Upper lobe of left lung (tissue), 6 donors: Measurements from ENCODE around the gene ZNF787. TPM values are rescaled to one million over a fixed set of nuclear protein-coding genes. Genes with fewer than 3 reads are reported as not detected.
A peak's percentile ranks its signal among the peaks of the same experiment; 100 is the strongest.

Experiments used
- ATAC-seq, 2 donors: fragments of 200-7000 bp; cut with Tn5 transposase; one replicate each; pipeline ENCODE4 v1.9.1; 2022; ENCODE audit warnings: mild to moderate bottlenecking in 2 of 2, moderate library complexity in 2 of 2; ENCODE audit not compliant: low FRiP score in 2 of 2
- DNase-seq, 2 donors: peaks; one replicate each; pipeline ENCODE4 v3.0.0-alpha.2; 2019 to 2020
- H3K27ac ChIP-seq, 4 donors: fragments of 200-600 bp; sonication (generic); one replicate each; pipeline ENCODE4 v1.5.1; 2016 to 2019
- H3K27me3 ChIP-seq, 4 donors: fragments of 200-600 bp; sonication (generic); one replicate each; pipeline ENCODE4 v1.5.1; 2017 to 2019
- H3K36me3 ChIP-seq, 4 donors: fragments of 200-600 bp; sonication (generic); one replicate each; pipeline ENCODE4 v1.5.1; 2016 to 2019
- H3K4me1 ChIP-seq, 4 donors: fragments of 200-600 bp; sonication (generic); one replicate each; pipeline ENCODE4 v1.5.1; 2018 to 2019
- H3K4me3 ChIP-seq, 4 donors: fragments of 200-600 bp; sonication (generic); one replicate each; pipeline ENCODE4 v1.5.1; 2017 to 2019; ENCODE audit warnings: mild to moderate bottlenecking in 2 of 4, moderate library complexity in 1 of 4
- H3K9me3 ChIP-seq, 4 donors: fragments of 200-600 bp; sonication (generic); one replicate each; pipeline ENCODE4 v1.5.1; 2018 to 2019
- CTCF ChIP-seq, 6 experiments: fragments of 450-650 bp in 4 of 6; fragments of 200-600 bp in 2 of 6; sonication (generic) in 2 of 6; IDR thresholded peaks; one replicate each; pipeline ENCODE4 v1.5.1; 2016 to 2019; ENCODE audit warnings: antibody characterized with exemption in 6 of 6
- EP300 ChIP-seq, 4 donors: sonication (generic); formaldehyde crosslinking; IDR thresholded peaks; one replicate each; pipeline ENCODE4 v1.5.1; 2017; ENCODE audit warnings: antibody characterized with exemption in 4 of 4, control low read depth in 2 of 4
- POLR2A ChIP-seq, 4 donors: fragments of 450-650 bp; IDR thresholded peaks; one replicate each; pipeline ENCODE4 v1.5.1; 2016 to 2017; ENCODE audit warnings: antibody characterized with exemption in 4 of 4, mild to moderate bottlenecking in 2 of 4
- POLR2AphosphoS5 ChIP-seq, 2 donors: sonication (generic); formaldehyde crosslinking; IDR thresholded peaks; one replicate each; pipeline ENCODE4 v1.5.1; 2017; ENCODE audit warnings: antibody characterized with exemption in 2 of 2
- WGBS, 2 donors: methylation state at CpG; one replicate each; pipeline ENCODE4 v1.1.5; 2017 to 2018; 5-methylcytosine and 5-hydroxymethylcytosine counted together
- total RNA-seq, 6 donors: library from RNA; depleted of rRNA in 4 of 6; stranded (reverse); fragments of >200 nt in 4 of 6; gene quantifications; one replicate each; pipeline versions ENCODE4 v1.1.0 to v1.2.1, GENCODE V29; 2016 to 2021
- donor health status: DM: no; HTN: no; CAD: no; lungs with moderate emphysema.
- donor health status: DM: no; HTN: yes; CAD: no; lungs with severe emphysema.

Gene ZNF787
- total RNA-seq, 6 donors from 2014 or later, result 20.5 to 45.4 (median 35.8) TPM

- Histone ChIP-seq H3K36me3 (peaks cover 0 to 56% (median 27%) of the 10 kb centered on the region in 4 donors), H3K27me3 (no peaks in the 10 kb centered on the region), H3K4me1 (peaks cover 7 to 15% (median 11%) of the 10 kb centered on the region in 4 donors), H3K4me3 (no peak overlapping the region), H3K27ac (peak overlapping the region in 3 of 4 donors; percentile 82 to 89 (median 83)), H3K9me3 (no peaks in the 10 kb centered on the region)
- no peak for ATAC-seq
- DNase-seq, result peak in 1 of 2 donors; percentile 56
- TF ChIP-seq POLR2A (IDR thresholded peaks at IDR 0.05), result no peak
- TF ChIP-seq EP300 (IDR thresholded peaks at IDR 0.05), result no peak
- TF ChIP-seq POLR2AphosphoS5 (IDR thresholded peaks at IDR 0.05), result no peak
- no peak for TF ChIP-seq CTCF (IDR thresholded peaks at IDR 0.05)
- 91 to 94% methylated on average over 13 of the region's 16 CpGs for WGBS, 2 donors
Observed at GRCh38 chr19:56158170-56158757, 37.2 kb upstream of the ZNF787 start.

- H3K36me3 ChIP-seq, result peaks cover 0 to 55% (median 27%) of the 10 kb centered on the region in 4 donors
- ATAC-seq (no peak), DNase-seq (peak in 1 of 2 donors; percentile 57)
- TF ChIP-seq POLR2AphosphoS5 (IDR thresholded peaks at IDR 0.05) (no peak), CTCF (IDR thresholded peaks at IDR 0.05) (no peak), POLR2A (IDR thresholded peaks at IDR 0.05) (no peak), EP300 (IDR thresholded peaks at IDR 0.05) (no peak)
- no peak overlapping the region for H3K4me3 ChIP-seq
- H3K27me3 ChIP-seq, result no peaks in the 10 kb centered on the region
- WGBS, 2 donors, result 61 to 87% methylated on average over 7 to 11 of the region's 11 CpGs
- H3K4me1 ChIP-seq, result peaks cover 14 to 18% (median 17%) of the 10 kb centered on the region in 4 donors
- H3K27ac ChIP-seq, result peak overlapping the region; percentile 66 to 89 (median 82)
- H3K9me3 ChIP-seq, result no peaks in the 10 kb centered on the region
Observed at GRCh38 chr19:56156768-56157167, 35.7 kb upstream of the ZNF787 start.

- Histone ChIP-seq H3K9me3 (no peaks in the 10 kb centered on the region), H3K27me3 (no peaks in the 10 kb centered on the region), H3K36me3 (peaks cover 0 to 41% (median 18%) of the 10 kb centered on the region in 4 donors), H3K27ac (peak overlapping the region in 3 of 4 donors; percentile 10 to 83 (median 82)), H3K4me3 (no peak overlapping the region), H3K4me1 (peaks cover 15 to 18% (median 18%) of the 10 kb centered on the region in 4 donors)
- TF ChIP-seq CTCF (IDR thresholded peaks at IDR 0.05) (peak; percentile 29 to 62 (median 35)), EP300 (IDR thresholded peaks at IDR 0.05) (no peak)
- ATAC-seq (peak; percentile 35 to 39), DNase-seq (peak in 1 of 2 donors; percentile 54)
- WGBS, 2 donors, result 62 to 75% methylated on average over 10 to 17 of the region's 17 CpGs
Observed at GRCh38 chr19:56155124-56155687, 34.1 kb upstream of the ZNF787 start.

- Histone ChIP-seq H3K4me3 (no peak overlapping the region), H3K27me3 (no peaks in the 10 kb centered on the region), H3K9me3 (no peaks in the 10 kb centered on the region), H3K4me1 (peaks cover 15 to 18% (median 18%) of the 10 kb centered on the region in 4 donors), H3K27ac (peak overlapping the region in 3 of 4 donors; percentile 35 to 62 (median 37)), H3K36me3 (peaks cover 0 to 29% (median 12%) of the 10 kb centered on the region in 4 donors)
- TF ChIP-seq CTCF (IDR thresholded peaks at IDR 0.05), result no peak
- no peak for TF ChIP-seq EP300 (IDR thresholded peaks at IDR 0.05)
- TF ChIP-seq POLR2AphosphoS5 (IDR thresholded peaks at IDR 0.05), result no peak
- TF ChIP-seq POLR2A (IDR thresholded peaks at IDR 0.05), result no peak
- ATAC-seq (no peak), DNase-seq (no peak)
- WGBS, 2 donors, result 54 to 56% methylated on average over 6 of the region's 6 CpGs
Observed at GRCh38 chr19:56153507-56153906, 32.4 kb upstream of the ZNF787 start.
